DMS79 (cell line): ENCODE measurements around the gene CHST12.

Experiments
- DNase-seq: peaks from one replicate; lab custom pipeline; 2025; lab: John Stamatoyannopoulos, UW

Gene CHST12

GRCh38 chr7:2479276-2480069 lies 76.1 kb downstream of the CHST12 start:
- DNase-seq = no peak

- no peak for DNase-seq
Measured at GRCh38 chr7:2480070-2480408, 76.6 kb downstream of the CHST12 start.

GRCh38 chr7:2481195-2481594 lies 77.8 kb downstream of the CHST12 start:
- DNase-seq = no peak

- no peak for DNase-seq
Measured at GRCh38 chr7:2482725-2483451, 79.5 kb downstream of the CHST12 start.

GRCh38 chr7:2483494-2483893 lies 80.1 kb downstream of the CHST12 start:
- DNase-seq = no peak

GRCh38 chr7:2484868-2485267 lies 81.5 kb downstream of the CHST12 start:
- DNase-seq = no peak

GRCh38 chr7:2487586-2488271 lies 84.3 kb downstream of the CHST12 start:
- no peak for DNase-seq

GRCh38 chr7:2488272-2488645 lies 84.8 kb downstream of the CHST12 start:
- DNase-seq = no peak

- no peak for DNase-seq
Measured at GRCh38 chr7:2488681-2489080, 85.3 kb downstream of the CHST12 start.

- DNase-seq = no peak
Measured at GRCh38 chr7:2490181-2490651, 86.8 kb downstream of the CHST12 start.

GRCh38 chr7:2492038-2492437 lies 88.6 kb downstream of the CHST12 start:
- no peak for DNase-seq

- no peak for DNase-seq
Measured at GRCh38 chr7:2493205-2494164, 90.1 kb downstream of the CHST12 start.

- DNase-seq = no peak
Measured at GRCh38 chr7:2494191-2495130, 91.0 kb downstream of the CHST12 start.

- no peak for DNase-seq
Measured at GRCh38 chr7:2495418-2496299, 92.2 kb downstream of the CHST12 start.

GRCh38 chr7:2496375-2496774 lies 93.0 kb downstream of the CHST12 start:
- no peak for DNase-seq

- no peak for DNase-seq
Measured at GRCh38 chr7:2497065-2497464, 93.7 kb downstream of the CHST12 start.

- no peak for DNase-seq
Measured at GRCh38 chr7:2497500-2498336, 94.3 kb downstream of the CHST12 start.
